H1 (cell line): ENCODE measurements around the gene CD164. TPM values are rescaled to one million over a fixed set of nuclear protein-coding genes. Genes with fewer than 3 reads are reported as not detected.

Experiments used
- BCL11A ChIP-seq, 2 experiments: IDR thresholded peaks; one replicate each; pipeline ENCODE4 v1.6.1; 2011; ENCODE audit warnings: low read depth in 2 of 2, low read length in 2 of 2, mild to moderate bottlenecking in 2 of 2
- HDAC2 ChIP-seq, 2 experiments: fragments of 300-600 bp in 1 of 2; sonication (generic) in 1 of 2; IDR thresholded peaks; 2 replicates each; pipeline ENCODE4 v1.6.1; 2011 to 2012; ENCODE audit warnings: low read depth in 2 of 2, low read length in 2 of 2, mild to moderate bottlenecking in 2 of 2, moderate library complexity in 2 of 2, borderline replicate concordance in 1 of 2, inconsistent platforms in 1 of 2
- KDM1A ChIP-seq: fragments of 200-600, 300-600 bp; sonication (generic); IDR thresholded peaks from 2 replicates; pipeline ENCODE4 v1.7.1; 2016; ENCODE audit warnings: mild to moderate bottlenecking, low read length, borderline replicate concordance
- SIN3A ChIP-seq, 2 experiments: IDR thresholded peaks in 1 of 2; conservative IDR thresholded peaks in 1 of 2; 2 replicates each; pipeline ENCODE4 v1.6.1; 2011 to 2012; ENCODE audit warnings: low read length in 2 of 2, improper control_type of control experiment in 1 of 2, low read depth in 1 of 2, mild to moderate bottlenecking in 1 of 2
- YY1 ChIP-seq: IDR thresholded peaks from 2 replicates; pipeline ENCODE4 v1.6.1; 2011; ENCODE audit warnings: low read depth, mild to moderate bottlenecking, low read length
- polyA plus RNA-seq, 7 experiments: library from polyadenylated mRNA; depleted of rRNA in 3 of 7; stranded (reverse) in 5 of 7; unstranded in 2 of 7; fragments of >200 nt in 5 of 7; fragments of 200-250 nt in 2 of 7; gene quantifications; 1 replicate in 5 of 7; 2 replicates in 1 of 7; 4 replicates in 1 of 7; pipeline versions ENCODE4 v1.2.1 to v1.2.3, GENCODE V29; 2011 to 2013; ENCODE audit warnings: missing spikeins in 2 of 7, mixed read lengths in 2 of 7
- total RNA-seq: library from RNA; stranded (reverse); fragmentation: NEBNext Ultra II Directional; extraction: Animal tissue kit (Norgen Biotek cat#: 25700); gene quantifications from 2 replicates; pipeline ENCODE4 v1.2.1, GENCODE V29; 2021

CD164 gene
- total and polyA plus RNA-seq, 2 of the 8 experiments (the other 6 are each of a cell fraction or from before 2014, with no cell fraction given) = 69.3 to 94.3 TPM

- TF ChIP-seq YY1 (no peak), HDAC2 (IDR thresholded peaks at IDR 0.05; ENCODE audit: borderline replicate concordance in 1 of 2, low read depth in 2 of 2, low read length in 2 of 2) (no peak), KDM1A (no peak), BCL11A (IDR thresholded peaks at IDR 0.05; ENCODE audit: low read depth in 2 of 2, low read length in 2 of 2) (no peak), SIN3A (conservative IDR thresholded peaks at IDR 0.05 in 1 of 2, IDR thresholded peaks at IDR 0.05 in 1 of 2; ENCODE audit: low read depth in 1 of 2, low read length in 2 of 2) (no peak)
Measured at GRCh38 chr6:109373762-109374161, 8.5 kb downstream of the CD164 start (continued).
